ENCODE measurements around the gene TM4SF4. TPM values are rescaled to one million over a fixed set of nuclear protein-coding genes. Genes with fewer than 3 reads are reported as not detected.

The TM4SF4 gene, protein sequence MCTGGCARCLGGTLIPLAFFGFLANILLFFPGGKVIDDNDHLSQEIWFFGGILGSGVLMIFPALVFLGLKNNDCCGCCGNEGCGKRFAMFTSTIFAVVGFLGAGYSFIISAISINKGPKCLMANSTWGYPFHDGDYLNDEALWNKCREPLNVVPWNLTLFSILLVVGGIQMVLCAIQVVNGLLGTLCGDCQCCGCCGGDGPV
- polyA plus RNA-seq = not detected

DNA sequence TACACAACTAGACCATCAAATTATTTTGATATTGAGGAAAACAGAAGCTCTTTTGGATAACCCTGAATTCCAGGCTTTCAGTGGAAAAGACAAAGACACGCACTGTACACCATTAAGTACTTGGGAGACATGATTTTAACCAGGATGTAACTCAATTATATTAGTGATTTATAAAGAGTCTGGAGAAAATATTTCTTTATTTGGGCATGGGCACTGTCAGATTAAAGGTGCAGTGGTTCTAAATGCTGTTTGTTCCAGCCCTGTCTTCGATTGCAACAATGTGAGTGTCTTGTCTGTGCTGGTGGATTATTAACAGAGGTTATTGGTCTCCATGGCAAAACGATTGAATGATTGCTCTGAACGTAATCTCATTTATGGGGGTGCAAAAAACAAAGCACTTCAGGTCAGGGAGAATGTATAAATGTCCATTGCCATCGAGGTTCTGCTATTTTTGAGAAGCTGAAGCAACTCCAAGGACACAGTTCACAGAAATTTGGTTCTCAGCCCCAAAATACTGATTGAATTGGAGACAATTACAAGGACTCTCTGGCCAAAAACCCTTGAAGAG is at the start of gene TM4SF4:
Gene TM4SF4 (plus strand): TSS at position 448 of the 568 bp plus-strand sequence. CDS start 181 bp downstream, outside the sequence.
- H3K36me3 Mint-ChIP-seq = no peaks in the 10 kb centered on the region
- no peak for DNase-seq
- H3K27me3 Mint-ChIP-seq (ENCODE audit: low read depth in 3 of 3) = peaks cover 2 to 3% (median 2%) of the 10 kb centered on the region in 3 donors
- peaks cover 6 to 10% of the 10 kb centered on the region in 2 donors for H3K4me1 Mint-ChIP-seq
- H3K27ac Mint-ChIP-seq = no peak within 1 kb of the TSS
- H3K9me3 Mint-ChIP-seq = no peaks in the 10 kb centered on the region
- H3K4me3 Mint-ChIP-seq = no peak within 1 kb of the TSS

DNA sequence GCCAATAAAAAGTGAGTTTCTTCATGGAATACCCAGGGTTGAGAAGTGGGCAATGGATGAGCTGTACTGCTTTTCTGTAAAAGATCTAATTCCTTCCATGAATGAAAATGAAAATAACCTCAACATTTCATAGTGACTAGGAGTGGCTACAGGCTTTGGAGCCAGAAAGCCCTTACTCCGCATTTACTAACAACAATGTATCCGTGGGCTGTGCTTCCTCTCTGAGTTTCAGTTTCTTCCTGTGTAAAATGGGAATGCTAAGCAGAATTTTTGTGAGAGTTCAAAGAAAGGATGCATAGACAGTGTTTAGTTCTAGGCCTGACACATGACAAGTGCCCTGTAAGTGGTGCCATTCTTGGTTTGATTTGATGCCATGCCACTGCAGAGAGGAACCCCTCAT is 49.6 kb upstream of the TM4SF4 start:
- no peaks in the 10 kb centered on the region for H3K9me3 Mint-ChIP-seq
- peaks cover 0 to 2% (median 0%) of the 10 kb centered on the region in 3 donors for H3K27me3 Mint-ChIP-seq (ENCODE audit: low read depth in 3 of 3)
- no peaks in the 10 kb centered on the region for H3K36me3 Mint-ChIP-seq
- no peak overlapping the region for H3K4me3 Mint-ChIP-seq
- no peak overlapping the region for H3K27ac Mint-ChIP-seq
- H3K4me1 Mint-ChIP-seq = no peaks in the 10 kb centered on the region
- no peak for DNase-seq

DNA sequence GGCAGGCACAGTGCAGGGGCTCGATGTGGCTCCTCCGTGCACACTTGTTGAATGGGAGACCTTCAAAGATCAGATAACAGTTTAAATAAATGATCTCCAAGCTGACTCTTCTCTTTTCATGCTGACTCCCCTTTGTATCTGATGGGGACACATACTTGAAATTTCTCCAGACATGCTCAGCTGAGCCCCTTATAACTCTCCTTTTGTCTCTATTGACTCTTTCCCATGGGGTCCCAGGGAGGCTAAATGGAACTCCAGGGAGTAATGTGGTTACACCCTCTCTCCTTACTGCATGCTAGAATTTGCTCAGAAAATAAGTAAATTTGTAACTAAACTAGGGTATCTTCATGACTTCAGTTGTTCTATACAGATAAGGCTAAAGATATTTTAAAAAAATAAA is 48.2 kb upstream of the TM4SF4 start:
- Mint-ChIP-seq H3K4me1 (no peaks in the 10 kb centered on the region), H3K27ac (no peak overlapping the region), H3K27me3 (ENCODE audit: low read depth in 3 of 3) (peaks cover 0 to 3% (median 0%) of the 10 kb centered on the region in 3 donors), H3K9me3 (no peaks in the 10 kb centered on the region), H3K36me3 (no peaks in the 10 kb centered on the region), H3K4me3 (no peak overlapping the region)
- DNase-seq = no peak

DNA sequence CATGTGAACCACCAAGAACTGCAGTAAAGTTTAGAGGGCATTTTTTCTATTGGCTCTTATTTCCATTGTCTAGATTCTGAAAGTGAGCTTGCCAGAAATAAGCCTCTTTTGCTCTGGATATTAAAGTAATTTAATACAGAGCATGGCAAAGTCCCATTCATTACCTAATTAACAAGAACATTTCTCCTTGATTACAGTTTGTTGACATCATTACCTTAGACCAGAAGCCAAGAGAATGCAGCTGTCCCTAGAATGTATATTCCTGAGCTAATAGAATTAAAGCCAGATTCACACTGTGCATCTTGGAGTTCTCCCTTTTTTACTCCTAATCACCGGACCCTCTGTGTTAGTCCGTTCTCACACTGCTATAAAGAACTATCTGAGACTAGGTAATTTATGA is 46.4 kb upstream of the TM4SF4 start:
- H3K36me3 Mint-ChIP-seq = no peaks in the 10 kb centered on the region
- no peak overlapping the region for H3K4me3 Mint-ChIP-seq
- no peaks in the 10 kb centered on the region for H3K4me1 Mint-ChIP-seq
- H3K27ac Mint-ChIP-seq = no peak overlapping the region
- H3K27me3 Mint-ChIP-seq (ENCODE audit: low read depth in 3 of 3) = peaks cover 0 to 3% (median 0%) of the 10 kb centered on the region in 3 donors
- DNase-seq = no peak
- no peaks in the 10 kb centered on the region for H3K9me3 Mint-ChIP-seq

DNA sequence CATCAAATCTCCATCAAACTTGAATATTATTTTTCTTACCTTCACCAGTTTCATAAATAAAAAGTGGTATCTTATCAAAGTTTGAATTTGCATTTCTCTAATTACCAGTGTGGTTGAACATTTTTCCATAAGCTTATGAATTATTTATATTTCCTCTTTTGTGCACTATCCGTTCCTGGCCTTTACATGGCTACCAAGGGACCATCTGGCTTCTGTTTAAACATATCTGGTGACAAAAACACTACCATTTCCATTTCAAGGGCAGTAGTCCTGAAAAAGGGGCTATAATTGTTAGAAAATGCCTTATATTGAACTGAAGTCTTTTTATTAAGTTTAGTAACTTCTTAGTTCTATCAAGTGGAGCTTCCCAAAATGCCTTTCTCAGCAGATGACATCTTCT is 44.3 kb upstream of the TM4SF4 start:
- no peaks in the 10 kb centered on the region for H3K4me1 Mint-ChIP-seq
- no peak overlapping the region for H3K4me3 Mint-ChIP-seq
- no peaks in the 10 kb centered on the region for H3K36me3 Mint-ChIP-seq
- no peaks in the 10 kb centered on the region for H3K9me3 Mint-ChIP-seq
- no peak for DNase-seq
- peaks cover 0 to 5% (median 3%) of the 10 kb centered on the region in 3 donors for H3K27me3 Mint-ChIP-seq (ENCODE audit: low read depth in 3 of 3)
- H3K27ac Mint-ChIP-seq = no peak overlapping the region

DNA sequence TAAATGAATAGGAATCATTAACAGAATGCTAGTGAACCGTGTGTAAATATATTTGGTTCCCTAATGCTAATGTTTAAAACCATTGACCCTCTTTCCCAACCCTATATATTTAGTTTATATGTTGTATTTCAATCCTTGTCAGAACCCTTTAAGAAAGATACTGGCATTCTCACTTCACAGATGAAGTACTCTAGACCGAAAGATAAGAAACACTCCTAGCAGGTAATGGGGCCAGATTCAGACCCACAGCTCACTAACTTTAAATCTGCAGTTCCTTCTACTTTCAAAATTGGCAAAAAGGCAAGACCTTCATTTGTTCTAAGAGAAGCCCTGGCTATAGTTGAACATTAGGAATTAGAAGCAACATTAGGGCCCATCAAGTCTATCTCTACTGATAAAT is 42.3 kb upstream of the TM4SF4 start:
- Mint-ChIP-seq H3K27me3 (ENCODE audit: low read depth in 3 of 3) (peaks cover 2 to 6% (median 3%) of the 10 kb centered on the region in 3 donors), H3K4me1 (no peaks in the 10 kb centered on the region), H3K4me3 (no peak overlapping the region), H3K9me3 (no peaks in the 10 kb centered on the region), H3K36me3 (no peaks in the 10 kb centered on the region), H3K27ac (no peak overlapping the region)
- no peak for DNase-seq

DNA sequence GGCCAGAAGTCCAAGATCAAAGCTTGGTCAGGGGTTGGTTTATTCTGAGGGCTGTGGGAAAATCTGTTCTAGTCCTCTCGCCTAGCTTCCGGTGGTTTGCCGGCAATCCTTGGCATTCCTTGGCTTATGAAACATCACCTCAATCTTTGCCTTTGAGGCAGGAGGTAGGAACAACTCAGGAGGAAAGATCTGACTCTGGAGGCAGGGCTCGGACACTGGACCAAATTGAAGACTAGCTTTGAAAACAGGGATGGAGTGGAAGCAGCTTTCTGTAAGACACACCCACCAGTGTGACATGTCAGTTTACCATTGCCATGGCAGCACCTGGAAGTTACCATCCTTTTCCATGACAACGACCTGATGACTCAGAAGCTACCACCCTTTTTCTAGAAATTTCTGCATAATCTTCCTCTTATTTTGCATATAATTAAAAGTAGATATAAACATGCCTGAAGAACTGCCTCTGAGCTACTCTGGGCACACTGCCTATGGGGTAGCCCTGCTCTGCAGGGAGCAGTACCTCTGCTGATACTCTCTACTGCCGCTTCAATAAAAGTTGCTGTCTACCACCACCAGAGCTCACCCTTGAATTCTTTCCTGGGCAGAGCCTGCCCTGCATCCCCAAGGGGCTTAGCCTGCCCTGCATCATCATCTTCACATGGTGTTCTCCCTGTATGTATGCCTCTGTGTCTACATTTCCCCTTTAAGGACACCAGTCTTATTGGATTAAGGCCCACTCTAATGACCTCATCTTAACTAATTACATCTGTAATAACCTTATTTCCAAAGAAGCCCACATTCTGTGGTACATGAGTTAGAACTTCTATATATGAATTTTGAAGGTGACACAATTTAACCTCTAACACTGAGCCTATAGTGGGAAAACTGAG is 38.3 kb upstream of the TM4SF4 start:
- Mint-ChIP-seq H3K9me3 (no peaks in the 10 kb centered on the region), H3K27me3 (ENCODE audit: low read depth in 3 of 3) (peaks cover 2 to 6% (median 2%) of the 10 kb centered on the region in 3 donors), H3K27ac (no peak overlapping the region), H3K4me1 (no peaks in the 10 kb centered on the region), H3K4me3 (no peak overlapping the region), H3K36me3 (no peaks in the 10 kb centered on the region)
- no peak for DNase-seq

DNA sequence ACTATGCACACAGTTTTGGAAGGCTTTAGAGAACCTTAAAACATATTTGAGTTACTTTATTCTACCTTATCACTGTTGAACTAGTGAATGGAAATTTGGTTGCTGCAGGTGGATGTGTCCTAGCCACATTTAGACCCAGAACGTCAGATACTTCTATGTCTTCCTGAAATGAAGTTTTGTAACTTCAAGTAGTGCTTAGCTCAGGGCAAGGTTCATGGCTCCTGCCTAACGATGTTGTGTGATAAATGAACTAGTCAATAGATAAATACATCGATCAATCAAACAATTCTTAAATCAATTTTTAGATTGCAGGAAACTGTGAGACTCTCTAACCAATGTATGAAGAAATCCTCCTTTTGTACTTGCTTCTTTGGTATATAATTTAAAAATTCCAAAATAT is 37.2 kb upstream of the TM4SF4 start:
- Mint-ChIP-seq H3K27me3 (ENCODE audit: low read depth in 3 of 3) (peaks cover 2 to 6% (median 2%) of the 10 kb centered on the region in 3 donors), H3K9me3 (no peaks in the 10 kb centered on the region), H3K27ac (no peak overlapping the region), H3K36me3 (no peaks in the 10 kb centered on the region), H3K4me3 (no peak overlapping the region), H3K4me1 (no peaks in the 10 kb centered on the region)
- DNase-seq = no peak

DNA sequence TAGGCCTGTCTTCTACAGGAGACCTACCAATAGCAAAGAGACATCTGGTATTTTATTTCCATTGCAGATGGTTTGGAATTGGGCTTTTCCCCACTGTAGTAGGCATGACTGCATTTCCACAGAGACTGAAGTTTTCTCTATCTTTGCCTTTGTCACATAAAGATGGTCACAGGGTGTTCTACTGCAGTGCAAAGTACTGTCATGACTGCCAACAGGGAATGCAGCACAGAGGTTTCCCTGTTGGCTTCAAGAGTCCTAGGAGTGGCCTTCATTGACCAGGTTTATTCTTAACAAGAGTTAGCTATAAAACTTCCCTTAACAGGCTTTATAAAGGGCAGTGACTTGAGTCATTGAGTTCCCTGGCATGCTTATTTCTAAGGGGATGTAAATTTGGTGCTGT is 36.8 kb upstream of the TM4SF4 start:
- Mint-ChIP-seq H3K9me3 (no peaks in the 10 kb centered on the region), H3K4me1 (no peaks in the 10 kb centered on the region), H3K4me3 (no peak overlapping the region), H3K36me3 (no peaks in the 10 kb centered on the region), H3K27ac (no peak overlapping the region), H3K27me3 (ENCODE audit: low read depth in 3 of 3) (peaks cover 2 to 6% (median 2%) of the 10 kb centered on the region in 3 donors)
- DNase-seq = no peak

DNA sequence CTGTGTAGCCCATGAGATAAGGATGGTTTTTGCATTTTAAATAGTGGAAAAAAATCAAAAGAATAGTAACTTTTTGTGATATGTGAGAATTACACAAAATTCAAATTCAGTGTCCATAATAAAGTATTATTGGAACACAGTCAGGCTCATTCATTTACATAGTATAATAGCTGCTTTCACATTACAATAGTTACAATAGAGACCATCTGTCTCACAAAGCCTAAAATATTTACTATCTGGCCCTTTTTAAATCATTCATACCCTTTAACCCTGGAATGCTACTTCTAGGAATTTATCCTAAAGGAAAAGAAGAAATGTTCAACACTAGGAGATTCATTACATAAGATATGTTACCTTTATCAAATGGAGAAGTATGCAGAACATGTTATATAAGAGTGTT is 35.5 kb upstream of the TM4SF4 start:
- Mint-ChIP-seq H3K27me3 (ENCODE audit: low read depth in 3 of 3) (peaks cover 2 to 7% (median 2%) of the 10 kb centered on the region in 3 donors), H3K4me1 (no peaks in the 10 kb centered on the region), H3K36me3 (no peaks in the 10 kb centered on the region), H3K27ac (no peak overlapping the region), H3K4me3 (no peak overlapping the region), H3K9me3 (no peaks in the 10 kb centered on the region)
- DNase-seq = no peak

DNA sequence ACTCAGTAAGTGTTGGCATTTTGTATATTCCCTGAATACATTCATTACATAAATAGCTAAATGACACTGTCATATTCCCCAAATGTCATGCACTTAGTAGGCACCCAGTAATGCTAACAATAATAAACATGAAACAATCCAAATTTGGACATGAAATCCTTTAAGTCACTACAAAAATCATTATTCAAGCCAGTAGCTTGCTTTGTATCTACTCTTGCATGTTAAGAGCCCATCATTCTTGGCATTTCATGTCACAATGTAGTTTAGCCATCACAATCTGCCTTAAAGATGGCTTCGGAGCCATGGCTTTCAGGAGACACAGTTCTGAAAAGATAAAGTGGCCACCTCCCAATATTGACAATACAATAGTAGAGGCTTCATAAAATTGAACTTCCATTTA is 32.9 kb upstream of the TM4SF4 start:
- Mint-ChIP-seq H3K9me3 (no peaks in the 10 kb centered on the region), H3K27me3 (ENCODE audit: low read depth in 3 of 3) (peaks cover 0 to 4% (median 0%) of the 10 kb centered on the region in 3 donors), H3K27ac (no peak overlapping the region), H3K4me3 (no peak overlapping the region), H3K36me3 (no peaks in the 10 kb centered on the region), H3K4me1 (no peaks in the 10 kb centered on the region)
- DNase-seq = no peak

DNA sequence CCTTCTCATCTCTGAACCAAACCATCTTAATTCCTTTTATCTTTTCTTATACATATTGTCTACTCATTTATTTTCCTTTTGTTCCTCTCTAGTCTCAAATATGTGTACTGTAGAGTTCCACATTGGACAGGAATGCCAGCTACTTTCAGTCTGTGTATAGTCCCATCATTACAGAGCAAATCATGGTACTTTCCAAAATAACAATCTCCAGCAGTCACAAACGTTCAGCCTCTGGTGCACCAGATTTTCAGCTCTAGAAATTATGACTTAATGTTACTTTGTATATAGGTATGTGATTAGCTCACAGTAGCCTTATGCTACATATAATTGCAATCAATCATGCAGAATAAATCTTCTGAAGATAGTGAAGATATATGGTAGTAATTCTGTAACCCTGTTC is 32.5 kb upstream of the TM4SF4 start:
- H3K27me3 Mint-ChIP-seq (ENCODE audit: low read depth in 3 of 3) = peaks cover 0 to 3% (median 0%) of the 10 kb centered on the region in 3 donors
- H3K4me3 Mint-ChIP-seq = no peak overlapping the region
- H3K9me3 Mint-ChIP-seq = no peaks in the 10 kb centered on the region
- no peak for DNase-seq
- no peak overlapping the region for H3K27ac Mint-ChIP-seq
- no peaks in the 10 kb centered on the region for H3K4me1 Mint-ChIP-seq
- H3K36me3 Mint-ChIP-seq = no peaks in the 10 kb centered on the region

DNA sequence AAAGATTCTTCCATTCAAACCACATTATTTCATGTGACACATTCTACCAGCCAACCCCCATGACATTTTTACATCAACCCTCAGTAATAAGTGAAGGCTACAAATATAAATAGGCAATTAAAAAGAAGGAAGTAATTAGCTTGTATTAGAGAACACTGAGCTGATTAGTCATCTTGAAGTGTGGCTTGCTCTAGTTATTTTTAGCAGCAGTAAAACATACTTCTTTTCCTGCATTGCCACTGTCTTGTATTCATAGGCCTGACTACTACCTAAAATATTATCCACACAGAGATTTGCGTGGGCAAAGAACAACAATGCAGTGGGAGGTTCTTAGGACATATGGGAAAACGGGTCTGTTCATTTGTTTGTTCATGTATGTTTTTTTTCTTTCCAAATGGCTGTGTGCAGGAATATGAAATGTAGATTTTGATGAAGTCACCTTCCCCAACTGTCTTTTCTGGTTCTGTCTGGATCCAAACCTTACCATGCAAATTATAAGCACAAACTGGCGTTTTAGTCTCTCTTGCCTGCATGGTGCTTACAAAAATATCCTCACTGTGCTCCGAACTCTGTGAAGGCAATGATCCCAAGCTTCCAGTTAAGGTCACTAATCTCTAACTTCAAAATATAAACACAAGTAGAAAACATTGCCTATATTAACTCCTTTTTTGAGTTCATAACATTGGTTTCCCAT is 31.5 kb upstream of the TM4SF4 start:
- no peak for DNase-seq
- no peak overlapping the region for H3K4me3 Mint-ChIP-seq
- H3K4me1 Mint-ChIP-seq = peaks cover 4 to 5% of the 10 kb centered on the region in 2 donors
- H3K27me3 Mint-ChIP-seq (ENCODE audit: low read depth in 3 of 3) = peaks cover 0 to 3% (median 0%) of the 10 kb centered on the region in 3 donors
- no peaks in the 10 kb centered on the region for H3K9me3 Mint-ChIP-seq
- no peaks in the 10 kb centered on the region for H3K36me3 Mint-ChIP-seq
- no peak overlapping the region for H3K27ac Mint-ChIP-seq

DNA sequence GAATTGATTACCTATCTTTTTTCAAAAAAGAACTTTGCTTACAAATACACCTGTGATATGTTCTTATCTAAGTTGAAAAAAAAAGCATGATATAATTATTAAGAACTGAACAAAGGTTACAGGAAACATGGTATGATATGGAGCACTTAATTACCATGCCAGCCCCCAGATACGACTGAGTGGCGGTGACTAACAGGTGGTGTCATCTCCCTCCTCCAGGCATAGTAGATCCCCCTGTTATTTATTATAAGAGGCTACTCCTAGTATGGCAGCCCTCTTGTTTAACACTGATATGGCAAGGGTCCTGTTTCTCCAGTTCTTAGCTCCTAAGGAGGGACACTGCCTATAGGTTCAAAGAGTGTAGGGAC is 31.0 kb upstream of the TM4SF4 start:
- Mint-ChIP-seq H3K4me1 (peaks cover 8 to 10% of the 10 kb centered on the region in 2 donors), H3K4me3 (no peak overlapping the region), H3K27me3 (ENCODE audit: low read depth in 3 of 3) (peaks cover 0 to 3% (median 0%) of the 10 kb centered on the region in 3 donors), H3K27ac (no peak overlapping the region), H3K36me3 (no peaks in the 10 kb centered on the region), H3K9me3 (no peaks in the 10 kb centered on the region)
- no peak for DNase-seq

All from immature natural killer cell (primary cell).